Kidney epithelial cell (primary cell): Measurements from ENCODE around the gene PTPRD. TPM values are rescaled to one million over a fixed set of nuclear protein-coding genes. Genes with fewer than 3 reads are reported as not detected.
"Not testable (repeated sequence)": the region's sequence is repeated elsewhere in the genome, so short reads cannot be mapped to it uniquely, and the experiment has no call there.

Experiments used
- DNase-seq: peaks from one replicate; pipeline ENCODE4 v3.0.0-alpha.2; 2010; ENCODE audit warnings: low read depth
- H3K27me3 ChIP-seq: 2 replicates; pipeline ENCODE4 v1.6.0; 2011; ENCODE audit warnings: low read length; ENCODE audit not compliant: control insufficient read depth, insufficient read depth
- H3K36me3 ChIP-seq: 2 replicates; pipeline ENCODE4 v1.5.1; 2011; ENCODE audit warnings: low read length; ENCODE audit not compliant: control insufficient read depth, insufficient read depth
- H3K4me3 ChIP-seq: 2 replicates; pipeline ENCODE4 v1.5.1; 2011; ENCODE audit warnings: low read depth, mild to moderate bottlenecking, control low read depth, low read length
- CTCF ChIP-seq: IDR thresholded peaks from 2 replicates; pipeline ENCODE4 v1.5.1; 2011; ENCODE audit warnings: mild to moderate bottlenecking, moderate library complexity, low read length, control low read depth, inconsistent platforms; ENCODE audit not compliant: insufficient read depth, poor library complexity, severe bottlenecking
- total RNA-seq: library from RNA; depleted of rRNA; stranded (reverse); fragments of >200 nt; gene quantifications from 2 replicates; pipeline ENCODE4 v1.2.3, GENCODE V29; 2015

The PTPRD gene
- total RNA-seq, 1 donor from 2014 or later: 18.8 TPM

DNA sequence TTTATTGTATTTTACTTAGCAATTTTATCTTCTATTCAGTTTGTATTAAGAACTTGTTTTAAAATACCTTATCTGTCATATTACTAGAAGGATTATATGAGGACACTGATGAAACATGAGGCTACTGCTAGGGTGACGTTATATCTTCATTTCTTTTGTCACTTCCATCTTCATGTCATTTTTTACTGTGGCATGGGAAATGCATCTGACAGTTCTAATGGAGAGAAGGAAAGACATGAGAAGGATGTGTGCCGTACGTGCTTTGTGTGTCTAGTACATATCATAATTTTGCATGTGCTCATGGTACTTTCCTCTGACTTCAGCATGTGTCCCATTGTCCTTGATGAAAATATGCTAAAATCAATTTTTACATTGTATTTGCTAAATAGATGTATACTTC is 258.2 kb downstream of the PTPRD start:
- H3K27me3 ChIP-seq: no peaks in the 10 kb centered on the region
- DNase-seq: no peak
- TF ChIP-seq CTCF: no peak
- H3K4me3 ChIP-seq: no peak overlapping the region
- H3K36me3 ChIP-seq: no peaks in the 10 kb centered on the region

GRCh38 chr9:10345621-10346020 is 267.2 kb downstream of the PTPRD start:
- DNase-seq, H3K36me3 ChIP-seq, H3K4me3 ChIP-seq, H3K27me3 ChIP-seq: not testable (repeated sequence)

DNA sequence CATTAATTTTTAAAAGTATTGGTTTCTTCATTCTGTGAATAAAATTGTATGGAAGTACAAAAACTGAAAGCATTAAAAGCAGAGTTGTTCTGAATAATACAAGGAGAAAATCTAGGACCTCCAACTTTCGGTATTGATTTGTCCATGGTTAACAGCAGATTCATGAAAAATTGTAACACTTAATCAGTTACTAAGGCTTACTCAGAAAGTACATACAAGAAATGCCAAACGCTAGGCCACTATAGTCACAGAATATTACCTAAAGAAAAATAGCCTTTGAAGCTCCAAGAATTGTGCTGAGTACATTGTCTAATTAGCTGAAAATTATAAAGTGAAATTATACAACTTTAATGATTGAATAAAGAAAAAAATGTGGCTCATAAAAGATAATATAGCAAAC is 271.7 kb downstream of the PTPRD start:
- H3K27me3 ChIP-seq: no peaks in the 10 kb centered on the region
- no peak for DNase-seq
- H3K4me3 ChIP-seq: no peak overlapping the region
- no peaks in the 10 kb centered on the region for H3K36me3 ChIP-seq
- no peak for TF ChIP-seq CTCF

GRCh38 chr9:10339152-10339551 is 273.6 kb downstream of the PTPRD start:
- no peak for TF ChIP-seq CTCF
- no peaks in the 10 kb centered on the region for H3K36me3 ChIP-seq
- DNase-seq: no peak
- H3K27me3 ChIP-seq: no peaks in the 10 kb centered on the region
- no peak overlapping the region for H3K4me3 ChIP-seq

GRCh38 chr9:10331157-10331556 is 281.6 kb downstream of the PTPRD start:
- no peaks in the 10 kb centered on the region for H3K36me3 ChIP-seq
- H3K27me3 ChIP-seq: no peaks in the 10 kb centered on the region
- no peak for DNase-seq
- H3K4me3 ChIP-seq: no peak overlapping the region
- no peak for TF ChIP-seq CTCF

GRCh38 chr9:10282084-10282483 is 330.7 kb downstream of the PTPRD start:
- Histone ChIP-seq H3K27me3 (no peaks in the 10 kb centered on the region), H3K4me3 (no peak overlapping the region), H3K36me3 (no peaks in the 10 kb centered on the region)
- no peak for DNase-seq
- TF ChIP-seq CTCF: no peak
